BE2C (cell line): ENCODE data around the gene LAMC3.

Source experiments
- DNase-seq: peaks from one replicate; pipeline ENCODE4 v3.0.0-alpha.2; 2020
- H3K27me3 ChIP-seq: fragments of 250-450 bp; sonication (Bioruptor Pico); 2 replicates; pipeline ENCODE4 v1.5.1; 2020; ENCODE audit warnings: mild to moderate bottlenecking
- H3K36me3 ChIP-seq: fragments of 250-450 bp; sonication (Bioruptor Pico); 2 replicates; pipeline ENCODE4 v1.5.1; 2020; ENCODE audit warnings: mild to moderate bottlenecking
- H3K4me1 ChIP-seq: fragments of 250-450 bp; sonication (Bioruptor Pico); 2 replicates; pipeline ENCODE4 v1.5.1; 2020
- H3K4me3 ChIP-seq: 2 replicates; pipeline ENCODE4 v1.5.1; 2011; ENCODE audit warnings: low read depth, low read length
- H3K9me3 ChIP-seq: fragments of 250-450 bp; sonication (Bioruptor Pico); 2 replicates; pipeline ENCODE4 v1.5.1; 2020
- TF ChIP-seq, protein P1 (sequence below): IDR thresholded peaks from 2 replicates; pipeline ENCODE4 v1.5.1; 2012; ENCODE audit warnings: mild to moderate bottlenecking, low read depth, low read length

Gene LAMC3

DNA sequence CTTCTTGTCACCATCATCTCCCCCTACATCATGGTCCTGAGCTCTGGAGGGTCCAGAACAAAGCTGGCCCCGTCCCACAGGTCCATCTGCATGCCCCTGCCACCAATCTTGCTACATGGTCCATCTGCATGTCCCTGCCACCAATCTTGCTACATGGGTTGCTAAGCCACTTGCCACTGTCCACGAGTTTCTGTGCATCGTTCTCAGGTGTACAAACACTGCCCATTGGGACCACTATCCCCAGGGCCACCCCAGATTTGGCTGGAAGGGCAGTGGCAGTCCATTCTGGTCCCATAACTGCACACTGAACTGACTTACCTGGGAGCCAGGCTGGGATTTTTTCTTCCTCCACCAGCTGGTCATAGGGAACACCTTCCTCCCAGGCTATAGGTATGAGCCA is 8.0 kb upstream of the LAMC3 start:
- no peak for DNase-seq
- Histone ChIP-seq H3K27me3 (no peaks in the 10 kb centered on the region; the same call in 1 of the 2 replicates), H3K4me1 (no peaks in the 10 kb centered on the region), H3K4me3 (no peak overlapping the region), H3K9me3 (no peaks in the 10 kb centered on the region), H3K36me3 (no peaks in the 10 kb centered on the region)
- TF ChIP-seq, protein P1, sequence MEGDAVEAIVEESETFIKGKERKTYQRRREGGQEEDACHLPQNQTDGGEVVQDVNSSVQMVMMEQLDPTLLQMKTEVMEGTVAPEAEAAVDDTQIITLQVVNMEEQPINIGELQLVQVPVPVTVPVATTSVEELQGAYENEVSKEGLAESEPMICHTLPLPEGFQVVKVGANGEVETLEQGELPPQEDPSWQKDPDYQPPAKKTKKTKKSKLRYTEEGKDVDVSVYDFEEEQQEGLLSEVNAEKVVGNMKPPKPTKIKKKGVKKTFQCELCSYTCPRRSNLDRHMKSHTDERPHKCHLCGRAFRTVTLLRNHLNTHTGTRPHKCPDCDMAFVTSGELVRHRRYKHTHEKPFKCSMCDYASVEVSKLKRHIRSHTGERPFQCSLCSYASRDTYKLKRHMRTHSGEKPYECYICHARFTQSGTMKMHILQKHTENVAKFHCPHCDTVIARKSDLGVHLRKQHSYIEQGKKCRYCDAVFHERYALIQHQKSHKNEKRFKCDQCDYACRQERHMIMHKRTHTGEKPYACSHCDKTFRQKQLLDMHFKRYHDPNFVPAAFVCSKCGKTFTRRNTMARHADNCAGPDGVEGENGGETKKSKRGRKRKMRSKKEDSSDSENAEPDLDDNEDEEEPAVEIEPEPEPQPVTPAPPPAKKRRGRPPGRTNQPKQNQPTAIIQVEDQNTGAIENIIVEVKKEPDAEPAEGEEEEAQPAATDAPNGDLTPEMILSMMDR = no peak

DNA sequence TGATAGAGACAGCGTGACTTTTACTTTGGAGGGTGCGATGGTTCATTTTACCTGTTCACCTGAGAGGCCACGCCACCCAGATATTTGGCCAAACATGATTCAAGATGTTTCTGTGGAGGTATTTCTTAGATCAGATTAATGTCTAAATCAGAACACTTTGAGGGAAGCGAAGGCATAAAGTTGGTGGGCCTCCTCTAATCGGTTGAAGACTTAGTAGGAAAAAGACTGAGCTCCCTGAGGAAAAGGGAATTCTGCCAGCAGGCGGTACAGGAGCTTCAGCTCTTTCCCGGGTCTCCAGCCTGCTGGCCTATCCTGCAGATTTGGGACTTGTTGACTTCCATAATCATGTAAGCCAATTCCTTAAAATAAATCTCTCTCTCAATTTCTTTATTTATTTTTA is 7.0 kb upstream of the LAMC3 start:
- no peaks in the 10 kb centered on the region for H3K4me1 ChIP-seq
- no peaks in the 10 kb centered on the region for H3K36me3 ChIP-seq
- TF ChIP-seq, protein P1 = no peak
- H3K27me3 ChIP-seq = no peaks in the 10 kb centered on the region; the same call in 1 of the 2 replicates
- H3K4me3 ChIP-seq = no peak overlapping the region
- DNase-seq = no peak
- H3K9me3 ChIP-seq = no peaks in the 10 kb centered on the region

DNA sequence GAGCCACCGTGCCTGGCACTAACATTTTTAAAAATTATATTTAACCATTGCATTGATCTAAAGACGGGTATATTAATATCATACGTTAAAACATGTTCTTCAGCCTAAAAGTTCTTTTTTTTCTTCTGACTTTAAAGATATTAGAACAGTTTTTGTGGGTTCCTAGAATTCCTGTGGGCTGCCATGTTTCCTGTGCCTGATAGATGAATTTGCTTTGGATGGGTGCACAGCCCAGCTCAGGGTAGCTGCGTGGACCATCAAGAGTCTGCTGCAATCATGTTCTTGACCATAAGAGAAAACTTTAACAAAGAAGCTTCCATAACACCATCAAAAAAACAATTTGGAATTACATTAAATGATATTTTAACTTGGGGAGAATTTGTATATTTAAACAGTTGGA is 2.4 kb upstream of the LAMC3 start:
- Histone ChIP-seq H3K4me1 (no peaks in the 10 kb centered on the region), H3K9me3 (0 out of 2 replicates have a peak, but pooled peaks cover 3% of the 10 kb centered on the region), H3K4me3 (no peak overlapping the region), H3K27me3 (peaks cover 18% of the 10 kb centered on the region), H3K36me3 (no peaks in the 10 kb centered on the region)
- DNase-seq = no peak
- TF ChIP-seq, protein P1 = no peak

DNA sequence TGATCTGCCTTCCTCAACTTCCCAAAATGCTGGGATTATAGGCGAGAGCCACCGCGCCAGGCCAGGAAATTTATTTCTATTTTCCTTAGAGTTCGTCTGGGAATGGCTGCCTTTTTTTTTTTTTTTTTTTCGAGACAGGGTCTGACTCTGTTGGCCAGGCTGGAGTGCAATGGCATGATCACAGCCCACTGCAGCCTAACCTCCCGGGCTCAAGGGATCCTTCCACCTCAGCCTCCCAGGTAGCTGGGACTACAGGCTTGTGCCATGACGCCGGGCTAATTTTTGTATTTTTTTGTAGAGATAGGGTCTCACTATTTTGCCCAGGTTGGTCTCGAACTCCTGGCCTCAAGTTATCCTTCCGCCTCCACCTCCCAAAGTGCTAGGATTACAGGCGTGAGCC is 888 bp upstream of the LAMC3 start:
- TF ChIP-seq, protein P1 = no peak

DNA sequence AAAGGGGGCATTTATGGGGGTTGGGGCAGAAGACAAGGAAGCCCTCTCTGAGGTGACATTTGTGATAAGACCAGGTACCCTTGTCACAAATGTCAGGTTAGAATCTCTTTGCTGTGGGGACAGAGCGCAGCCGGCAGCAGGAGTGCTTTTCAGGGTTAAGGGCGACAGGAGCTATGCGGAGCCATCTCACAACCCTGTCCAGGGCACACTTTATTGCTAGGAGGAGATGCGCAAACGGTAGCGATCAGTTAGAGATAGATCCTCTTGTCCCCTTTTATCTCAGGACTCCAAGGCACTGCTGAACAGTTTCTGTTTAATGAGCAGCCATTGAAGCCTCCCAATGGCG is 438 bp upstream of the LAMC3 start:
- peaks cover 18% of the 10 kb centered on the region for H3K27me3 ChIP-seq
- DNase-seq = no peak
- 0 out of 2 replicates have a peak, but pooled peaks cover 3% of the 10 kb centered on the region for H3K9me3 ChIP-seq
- no peaks in the 10 kb centered on the region for H3K36me3 ChIP-seq
- TF ChIP-seq, protein P1 = no peak
- peak overlapping the region; percentile 20 for H3K4me3 ChIP-seq
- H3K4me1 ChIP-seq = no peaks in the 10 kb centered on the region

More for the DNA sequence above, 888 bp upstream of the LAMC3 start:
- H3K4me3 ChIP-seq = no peak overlapping the region
- H3K36me3 ChIP-seq = no peaks in the 10 kb centered on the region
- 0 out of 2 replicates have a peak, but pooled peaks cover 3% of the 10 kb centered on the region for H3K9me3 ChIP-seq
- DNase-seq = no peak
- H3K4me1 ChIP-seq = no peaks in the 10 kb centered on the region
- H3K27me3 ChIP-seq = peaks cover 18% of the 10 kb centered on the region

DNA sequence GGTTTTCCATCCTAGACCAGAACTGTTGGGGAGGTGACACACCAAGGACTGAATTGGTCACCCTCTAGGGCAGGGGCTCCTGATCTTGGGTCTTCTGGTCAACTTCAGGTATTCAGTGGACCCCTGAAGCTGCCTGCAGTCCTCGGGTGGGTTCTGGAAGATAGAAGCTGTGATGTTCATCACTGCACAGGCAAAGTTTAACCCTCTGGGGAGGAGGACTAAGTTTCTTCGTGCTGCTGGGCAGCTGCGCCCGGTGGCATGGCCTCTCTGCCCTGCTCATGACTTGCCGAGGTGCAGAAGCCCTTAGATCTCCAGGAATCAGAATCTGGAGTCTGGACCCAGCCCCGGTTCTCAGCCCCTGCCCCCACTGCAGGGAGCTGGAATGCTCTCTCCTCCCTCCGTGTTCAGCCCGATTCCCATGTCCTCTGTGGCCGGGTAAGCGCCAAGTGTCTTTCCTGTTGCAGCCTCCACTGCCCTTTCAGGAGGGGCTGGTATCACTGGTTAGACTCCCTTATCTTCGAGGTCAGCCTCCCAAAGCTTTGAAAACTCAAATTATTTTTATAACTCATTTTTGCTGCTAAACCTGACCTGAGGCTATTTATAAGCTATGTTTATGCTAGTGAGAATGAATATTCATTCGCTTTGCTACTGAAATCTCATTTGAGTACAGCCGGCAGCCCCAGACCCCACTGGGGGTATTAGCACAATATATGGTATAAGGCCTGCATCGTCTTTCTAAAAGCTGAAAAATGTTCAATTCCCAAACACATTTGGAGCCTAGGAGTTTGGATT is 1.7 kb downstream of the LAMC3 start:
- TF ChIP-seq, protein P1 = no peak
- H3K27me3 ChIP-seq = peaks cover 18% of the 10 kb centered on the region
- no peaks in the 10 kb centered on the region for H3K36me3 ChIP-seq
- H3K9me3 ChIP-seq = peaks cover 3% of the 10 kb centered on the region; the same call in 1 of the 2 replicates
- no peak overlapping the region for H3K4me3 ChIP-seq
- no peaks in the 10 kb centered on the region for H3K4me1 ChIP-seq
- DNase-seq = no peak
